ENCODE data around the gene WDR31.

DNA sequence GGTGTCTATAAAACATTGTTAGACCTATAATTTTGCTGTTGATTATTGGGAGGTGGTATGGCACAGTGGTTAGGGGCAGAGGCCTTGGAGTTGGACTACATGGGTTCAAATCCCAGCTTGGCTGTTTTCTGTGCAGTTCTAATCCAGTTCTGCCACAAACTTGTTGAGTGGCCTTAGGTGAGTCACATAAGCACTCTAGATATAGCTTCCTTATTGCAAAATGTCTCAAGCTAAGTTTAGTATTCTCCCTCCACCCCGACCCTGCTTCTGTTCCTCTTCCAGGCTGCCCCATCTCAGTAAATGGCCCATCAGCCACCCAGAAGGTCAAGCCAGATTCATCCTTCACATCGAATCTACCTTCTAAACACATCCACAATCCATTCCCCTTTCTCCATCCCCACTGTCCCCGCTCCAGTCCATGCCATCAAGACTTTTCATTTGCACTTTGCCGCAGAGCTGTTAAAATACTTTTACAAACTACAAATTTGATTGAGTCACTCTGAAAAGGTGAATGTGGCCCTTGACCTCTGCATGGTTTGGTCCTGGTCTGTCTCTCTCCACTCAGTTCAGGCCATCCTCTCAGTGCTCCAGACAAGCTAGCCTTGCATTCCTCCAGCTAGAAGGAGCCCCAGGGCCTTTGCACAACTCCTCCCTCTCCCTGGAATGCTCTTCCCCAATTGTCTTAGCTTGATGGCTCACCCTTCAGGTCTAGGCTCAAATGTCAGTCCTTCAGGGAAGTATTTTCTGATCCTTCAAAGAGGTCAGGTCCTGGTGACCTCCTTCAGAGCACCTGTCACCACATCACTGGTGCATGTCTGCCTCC, 46.7 kb upstream of the WDR31 start:
- TF ChIP-seq, protein P1, sequence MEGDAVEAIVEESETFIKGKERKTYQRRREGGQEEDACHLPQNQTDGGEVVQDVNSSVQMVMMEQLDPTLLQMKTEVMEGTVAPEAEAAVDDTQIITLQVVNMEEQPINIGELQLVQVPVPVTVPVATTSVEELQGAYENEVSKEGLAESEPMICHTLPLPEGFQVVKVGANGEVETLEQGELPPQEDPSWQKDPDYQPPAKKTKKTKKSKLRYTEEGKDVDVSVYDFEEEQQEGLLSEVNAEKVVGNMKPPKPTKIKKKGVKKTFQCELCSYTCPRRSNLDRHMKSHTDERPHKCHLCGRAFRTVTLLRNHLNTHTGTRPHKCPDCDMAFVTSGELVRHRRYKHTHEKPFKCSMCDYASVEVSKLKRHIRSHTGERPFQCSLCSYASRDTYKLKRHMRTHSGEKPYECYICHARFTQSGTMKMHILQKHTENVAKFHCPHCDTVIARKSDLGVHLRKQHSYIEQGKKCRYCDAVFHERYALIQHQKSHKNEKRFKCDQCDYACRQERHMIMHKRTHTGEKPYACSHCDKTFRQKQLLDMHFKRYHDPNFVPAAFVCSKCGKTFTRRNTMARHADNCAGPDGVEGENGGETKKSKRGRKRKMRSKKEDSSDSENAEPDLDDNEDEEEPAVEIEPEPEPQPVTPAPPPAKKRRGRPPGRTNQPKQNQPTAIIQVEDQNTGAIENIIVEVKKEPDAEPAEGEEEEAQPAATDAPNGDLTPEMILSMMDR (IDR thresholded peaks at IDR 0.05) = no peak
- TF ChIP-seq POLR2A (IDR thresholded peaks at IDR 0.05) = no peak

Measured in body of pancreas (tissue), 4 donors.